IMR-90 (cell line): ENCODE results near the gene FARS2. TPM values are rescaled to one million over a fixed set of nuclear protein-coding genes. Genes with fewer than 3 reads are reported as not detected.

Source experiments
- ATAC-seq: fragments of 200-7000 bp; cut with Tn5 transposase; 2 replicates; pipeline ENCODE4 v1.9.1; 2020; ENCODE audit warnings: low read depth, mild to moderate bottlenecking, moderate library complexity
- BruUV-seq: library from RNA; stranded (reverse); fragments of 400-500 nt; replicated peaks from 2 replicates; lab custom pipeline; 2021; lab: Mats Ljungman, UMichigan
- CTCF ChIA-PET: fragments of 300-600 bp; formaldehyde crosslinking; extraction: SDS; loops from one replicate; lab custom pipeline; 2021; ENCODE audit warnings: antibody characterized with exemption; lab: Yijun Ruan, JAX
- POLR2A ChIA-PET: fragments of 300-600 bp; sonication (Branson Sonifier 250); formaldehyde crosslinking; loops from one replicate; lab custom pipeline; 2022; ENCODE audit warnings: antibody characterized with exemption; ENCODE audit not compliant: unreplicated experiment; lab: Charles Lee
- DNase-seq: peaks from one replicate; pipeline ENCODE4 v3.0.0; 2013
- H2AFZ ChIP-seq: replicated peaks from 2 replicates; pipeline ENCODE3; 2013; ENCODE audit warnings: low read length, mild to moderate bottlenecking; ENCODE audit not compliant: poor library complexity
- H2AK5ac ChIP-seq: 2 replicates; pipeline ENCODE4 v1.6.1; 2013; ENCODE audit warnings: low read depth, low read length, inconsistent platforms
- H2AK9ac ChIP-seq: replicated peaks from 2 replicates; pipeline ENCODE3; 2013; ENCODE audit warnings: mild to moderate bottlenecking, low read depth, low read length, moderate library complexity; ENCODE audit not compliant: poor library complexity
- H2BK120ac ChIP-seq: 2 replicates; pipeline ENCODE4 v1.6.1; 2013; ENCODE audit warnings: low read depth, low read length, inconsistent platforms
- H2BK15ac ChIP-seq: 3 replicates; pipeline ENCODE4 v1.6.1; 2013; ENCODE audit warnings: low read depth, low read length, inconsistent platforms
- H2BK20ac ChIP-seq: 2 replicates; pipeline ENCODE4 v1.6.1; 2013; ENCODE audit warnings: low read depth, mild to moderate bottlenecking, inconsistent platforms, low read length, moderate library complexity
- H2BK5ac ChIP-seq: 2 replicates; pipeline ENCODE4 v1.6.1; 2013; ENCODE audit warnings: mild to moderate bottlenecking, low read depth, low read length, inconsistent platforms; ENCODE audit not compliant: poor library complexity, severe bottlenecking
- H3K14ac ChIP-seq: replicated peaks from 2 replicates; pipeline ENCODE4 v1.6.1; 2013; ENCODE audit warnings: low read depth, low read length, inconsistent platforms
- H3K18ac ChIP-seq: 2 replicates; pipeline ENCODE4 v1.6.1; 2013; ENCODE audit warnings: low read depth, low read length, control low read depth
- H3K23ac ChIP-seq: 2 replicates; pipeline ENCODE4 v1.6.1; 2013; ENCODE audit warnings: low read depth, low read length, inconsistent platforms
- H3K27ac ChIP-seq: 2 replicates; pipeline ENCODE4 v1.5.1; 2013; ENCODE audit warnings: mild to moderate bottlenecking, control low read depth, low read length; ENCODE audit not compliant: insufficient read depth
- H3K27me3 ChIP-seq: 2 replicates; pipeline ENCODE4 v1.6.1; 2013; ENCODE audit warnings: low read length; ENCODE audit not compliant: control insufficient read depth, insufficient read depth
- H3K36me3 ChIP-seq: 2 replicates; pipeline ENCODE4 v1.6.1; 2013; ENCODE audit warnings: low read length, mixed read lengths; ENCODE audit not compliant: control insufficient read depth, insufficient read depth
- H3K4ac ChIP-seq: 2 replicates; pipeline ENCODE4 v1.6.1; 2013; ENCODE audit warnings: low read depth, low read length, inconsistent platforms
- H3K4me1 ChIP-seq: 2 replicates; pipeline ENCODE4 v1.6.1; 2013; ENCODE audit warnings: low read length, mixed read lengths; ENCODE audit not compliant: control insufficient read depth, insufficient read depth
- H3K4me2 ChIP-seq: 2 replicates; pipeline ENCODE4 v1.6.1; 2013; ENCODE audit warnings: low read depth, mild to moderate bottlenecking, control low read depth, low read length, moderate library complexity
- H3K4me3 ChIP-seq: 2 replicates; pipeline ENCODE4 v1.5.1; 2013; ENCODE audit warnings: low read depth, mild to moderate bottlenecking, control low read depth, low read length, moderate library complexity; ENCODE audit not compliant: insufficient read depth
- H3K56ac ChIP-seq: 2 replicates; pipeline ENCODE4 v1.6.1; 2013; ENCODE audit warnings: low read length, inconsistent platforms; ENCODE audit not compliant: insufficient read depth; ENCODE audit errors: extremely low read depth
- H3K79me1 ChIP-seq, 2 experiments: 2 replicates each; pipeline ENCODE4 v1.6.1; 2013; ENCODE audit warnings: low read length in 2 of 2, inconsistent platforms in 1 of 2, low read depth in 1 of 2
- H3K9ac ChIP-seq: 2 replicates; pipeline ENCODE4 v1.6.1; 2013; ENCODE audit warnings: low read depth, low read length, control low read depth
- H3K9me1 ChIP-seq: 2 replicates; pipeline ENCODE4 v1.6.1; 2013; ENCODE audit warnings: low read length, inconsistent platforms; ENCODE audit not compliant: insufficient read depth
- H3K9me3 ChIP-seq: 2 replicates; pipeline ENCODE4 v1.6.1; 2013; ENCODE audit warnings: low read length; ENCODE audit not compliant: control insufficient read depth, insufficient read depth
- H4K20me1 ChIP-seq: 2 replicates; pipeline ENCODE4 v1.6.1; 2013; ENCODE audit warnings: low read length, inconsistent platforms; ENCODE audit not compliant: insufficient read depth
- H4K5ac ChIP-seq: 2 replicates; pipeline ENCODE4 v1.6.1; 2013; ENCODE audit warnings: mild to moderate bottlenecking, low read depth, low read length, control low read depth
- H4K8ac ChIP-seq, 2 experiments: 2 replicates each; pipeline ENCODE4 v1.6.1; 2013; ENCODE audit warnings: low read depth in 2 of 2, low read length in 2 of 2, control low read depth in 1 of 2, inconsistent platforms in 1 of 2
- H4K91ac ChIP-seq: 2 replicates; pipeline ENCODE4 v1.6.1; 2013; ENCODE audit warnings: low read depth, low read length, inconsistent platforms; ENCODE audit not compliant: insufficient read depth
- CTCF ChIP-seq: conservative IDR thresholded peaks from 2 replicates; pipeline ENCODE4 v1.5.1; 2012; ENCODE audit warnings: mild to moderate bottlenecking, low read depth, low read length, improper control_type of control experiment
- ELK1 ChIP-seq: fragments of 150-350 bp; IDR thresholded peaks from 2 replicates; pipeline ENCODE4 v1.6.1; 2016; ENCODE audit warnings: low read depth, mild to moderate bottlenecking, low read length, moderate library complexity, borderline replicate concordance
- MAFK ChIP-seq: IDR thresholded peaks from 2 replicates; pipeline ENCODE4 v1.6.1; 2012; ENCODE audit warnings: low read depth, low read length, improper control_type of control experiment
- RAD21 ChIP-seq: IDR thresholded peaks from 2 replicates; pipeline ENCODE4 v1.6.1; 2012; ENCODE audit warnings: low read length, improper control_type of control experiment
- RFX5 ChIP-seq: IDR thresholded peaks from 2 replicates; pipeline ENCODE4 v1.8.0; 2012; ENCODE audit warnings: low read depth, mild to moderate bottlenecking, low read length, moderate library complexity
- SMC3 ChIP-seq: fragments of 150-350 bp; IDR thresholded peaks from 2 replicates; pipeline ENCODE4 v1.6.1; 2016; ENCODE audit warnings: low read depth, mild to moderate bottlenecking, antibody characterized with exemption, low read length, moderate library complexity
- WGBS, 2 experiments: methylation state at CpG; one replicate each; pipeline versions ENCODE4 v1.1.5 to v1.1.7; 2013; ENCODE audit warnings: missing lambda C conversion rate in 2 of 2; ENCODE audit not compliant: insufficient read length in 1 of 2; ENCODE audit errors: extremely low coverage in 2 of 2; 5-methylcytosine and 5-hydroxymethylcytosine counted together
- dilution Hi-C: fragments of 300-500 bp; cut with HindIII; formaldehyde crosslinking; loops from one replicate; pipeline ENCODE4 v1.14.3; 2018; ENCODE audit warnings: low sequenced_read_pairs; ENCODE audit not compliant: unreplicated experiment
- in situ Hi-C: fragments of 300-500 bp; cut with MboI; formaldehyde crosslinking; loops from 3 replicates; pipeline ENCODE4 v1.14.3; 2019; ENCODE audit warnings: low sequenced_read_pairs, inconsistent platforms, mixed read lengths
- intact Hi-C: fragments of 100-400 bp; cut with micrococcal nuclease; formaldehyde crosslinking; loops from 2 replicates; pipeline ENCODE4 v1.10.0; 2022
- polyA plus RNA-seq, 3 experiments: library from polyadenylated mRNA; depleted of rRNA; stranded (reverse); fragments of >200 nt; gene quantifications; 2 replicates each; pipeline ENCODE4 v1.2.3, GENCODE V29; 2012; ENCODE audit warnings: low replicate concordance in 1 of 3
- total RNA-seq: library from RNA; depleted of rRNA; stranded (reverse); fragments of >200 nt; gene quantifications from 2 replicates; pipeline ENCODE4 v1.2.3, GENCODE V29; 2012

The FARS2 gene
- total and polyA plus RNA-seq, 2 of the 4 experiments (the other 2 are of a cell fraction) = 12.1 to 28.9 TPM

GRCh38 chr6:5422321-5422915, 161.1 kb downstream of the FARS2 start:
- POLR2A ChIA-PET = interaction anchor here (0.6 kb wide), 1 partner anchor 1196 kb away, joined by 3 read pairs; no protein-coding TSS in a partner anchor
- no peak overlapping the region for H3K27ac ChIP-seq
- CTCF ChIA-PET = interaction anchor here (0.5 to 1.4 kb wide), 8 partner anchors 9 to 709 kb away, joined by 3 to 6 read pairs (median 4); no protein-coding TSS in a partner anchor
- H3K14ac ChIP-seq = no peak overlapping the region
- peak; percentile 94 for ATAC-seq
- DNase-seq = peak; percentile 62
- peaks cover 9% of the 10 kb centered on the region for H3K9me1 ChIP-seq
- dilution Hi-C loops (no loop called here), intact Hi-C loops (loop anchor here (1.0 to 5.0 kb wide), 2 partner anchors 575 to 1125 kb away; no protein-coding TSS in a partner anchor), in situ Hi-C loops (loop anchor here (10.0 kb wide), 1 partner anchor 1122 kb away; no protein-coding TSS in a partner anchor)
- no peak overlapping the region for H3K56ac ChIP-seq
- no peaks in the 10 kb centered on the region for H4K20me1 ChIP-seq
- H2BK120ac ChIP-seq = no peak overlapping the region
- peaks cover 6 to 17% of the 10 kb centered on the region in 2 experiments; a peak in 1 of 4 replicates for H3K79me1 ChIP-seq
- no peak overlapping the region for H4K91ac ChIP-seq
- no peak overlapping the region for H4K8ac ChIP-seq
- TF ChIP-seq MAFK (no peak), CTCF (peak; percentile 72), RAD21 (peak; percentile 86), ELK1 (no peak), SMC3 (peak; percentile 74), RFX5 (no peak)
- no CpG with 5 or more reads among the region's 5 CpGs for WGBS, 2 experiments
- H3K4me2 ChIP-seq = no peak overlapping the region
- H2AK9ac ChIP-seq = no peak overlapping the region
- no peaks in the 10 kb centered on the region for H3K36me3 ChIP-seq
- H2BK15ac ChIP-seq = no peak overlapping the region
- H2BK20ac ChIP-seq = no peak overlapping the region
- no peak overlapping the region for H3K4me3 ChIP-seq
- H3K9ac ChIP-seq = no peak overlapping the region
- no TSS peak for BruUV-seq
- H3K23ac ChIP-seq = no peak overlapping the region
- no peak overlapping the region for H2BK5ac ChIP-seq
- H2AK5ac ChIP-seq = no peak overlapping the region
- H3K4me1 ChIP-seq = peaks cover 5% of the 10 kb centered on the region; the same call in 1 of the 2 replicates
- H2AFZ ChIP-seq = no peak overlapping the region
- H3K9me3 ChIP-seq = no peaks in the 10 kb centered on the region
- no peaks in the 10 kb centered on the region for H3K27me3 ChIP-seq
- H4K5ac ChIP-seq = no peak overlapping the region
- H3K18ac ChIP-seq = no peak overlapping the region
- no peak overlapping the region for H3K4ac ChIP-seq
